Tibial artery (tissue), 4 donors: ENCODE data around the gene FIGNL1.

Experiments used
- DNase-seq, 2 donors: peaks; one replicate each; pipeline ENCODE4 v3.0.0-alpha.2; 2019
- H3K27ac ChIP-seq, 2 donors: fragments of 200-600 bp; sonication (generic) in 1 of 2; 1 replicate in 1 of 2; 2 replicates in 1 of 2; pipeline ENCODE4 v1.5.1; 2018 to 2019; ENCODE audit warnings: mild to moderate bottlenecking in 1 of 2
- H3K27me3 ChIP-seq, 2 donors: fragments of 200-600 bp; sonication (generic) in 1 of 2; one replicate each; pipeline versions ENCODE4 v1.5.1 to v1.6.0; 2016 to 2019
- H3K36me3 ChIP-seq, 3 donors: fragments of 200-600 bp; sonication (generic) in 2 of 3; one replicate each; pipeline ENCODE4 v1.5.1; 2016 to 2019; ENCODE audit warnings: mild to moderate bottlenecking in 2 of 3
- H3K4me1 ChIP-seq, 4 donors: fragments of 200-600 bp; sonication (generic) in 2 of 4; 1 replicate in 3 of 4; 2 replicates in 1 of 4; pipeline ENCODE4 v1.5.1; 2016 to 2019
- H3K4me3 ChIP-seq, 2 donors: fragments of 200-600 bp; sonication (generic) in 1 of 2; 1 replicate in 1 of 2; 2 replicates in 1 of 2; pipeline ENCODE4 v1.5.1; 2018 to 2019; ENCODE audit warnings: mild to moderate bottlenecking in 2 of 2
- H3K9me3 ChIP-seq, 3 donors: fragments of 200-600 bp; sonication (generic) in 1 of 3; one replicate each; pipeline ENCODE4 v1.5.1; 2016 to 2019
- intact Hi-C: fragments of 100-400 bp; cut with DNase I; formaldehyde crosslinking; loops from one replicate; pipeline ENCODE4 v1.15.0; 2023; ENCODE audit warnings: low total_unique reads
- TF ChIP-seq, protein P1 (sequence below), 2 experiments: fragments of 200-600 bp in 1 of 2; fragments of 450-650 bp in 1 of 2; IDR thresholded peaks; one replicate each; pipeline ENCODE4 v1.5.1; 2017 to 2019; ENCODE audit warnings: antibody characterized with exemption in 2 of 2, mild to moderate bottlenecking in 1 of 2, moderate library complexity in 1 of 2

Gene FIGNL1

DNA sequence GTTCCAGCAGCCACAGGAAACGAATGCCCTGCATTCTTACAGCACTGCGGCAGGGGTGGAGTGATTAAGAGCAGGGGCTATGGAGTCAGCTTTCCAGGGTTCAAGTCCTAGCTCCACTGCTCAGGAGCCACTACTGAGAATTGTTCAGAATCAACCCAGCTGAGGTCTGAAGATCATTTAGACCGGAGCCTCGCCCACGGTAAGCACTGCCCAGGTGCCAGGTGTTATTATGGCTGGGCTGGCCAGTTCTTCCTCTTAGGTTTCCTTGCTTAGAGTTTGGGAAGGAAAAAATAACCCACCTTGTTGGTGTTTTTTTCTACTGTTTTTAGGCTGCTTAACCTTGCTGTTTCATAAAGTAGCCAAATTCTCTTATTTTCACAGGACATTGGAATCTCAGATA is 4.8 kb upstream of the FIGNL1 start:
- Histone ChIP-seq H3K27ac (no peak overlapping the region), H3K4me3 (no peak overlapping the region), H3K9me3 (no peaks in the 10 kb centered on the region), H3K4me1 (peaks cover 0 to 10% (median 2%) of the 10 kb centered on the region in 4 donors), H3K27me3 (no peaks in the 10 kb centered on the region), H3K36me3 (no peaks in the 10 kb centered on the region)
- intact Hi-C loops, result no loop called here
- TF ChIP-seq, protein P1, sequence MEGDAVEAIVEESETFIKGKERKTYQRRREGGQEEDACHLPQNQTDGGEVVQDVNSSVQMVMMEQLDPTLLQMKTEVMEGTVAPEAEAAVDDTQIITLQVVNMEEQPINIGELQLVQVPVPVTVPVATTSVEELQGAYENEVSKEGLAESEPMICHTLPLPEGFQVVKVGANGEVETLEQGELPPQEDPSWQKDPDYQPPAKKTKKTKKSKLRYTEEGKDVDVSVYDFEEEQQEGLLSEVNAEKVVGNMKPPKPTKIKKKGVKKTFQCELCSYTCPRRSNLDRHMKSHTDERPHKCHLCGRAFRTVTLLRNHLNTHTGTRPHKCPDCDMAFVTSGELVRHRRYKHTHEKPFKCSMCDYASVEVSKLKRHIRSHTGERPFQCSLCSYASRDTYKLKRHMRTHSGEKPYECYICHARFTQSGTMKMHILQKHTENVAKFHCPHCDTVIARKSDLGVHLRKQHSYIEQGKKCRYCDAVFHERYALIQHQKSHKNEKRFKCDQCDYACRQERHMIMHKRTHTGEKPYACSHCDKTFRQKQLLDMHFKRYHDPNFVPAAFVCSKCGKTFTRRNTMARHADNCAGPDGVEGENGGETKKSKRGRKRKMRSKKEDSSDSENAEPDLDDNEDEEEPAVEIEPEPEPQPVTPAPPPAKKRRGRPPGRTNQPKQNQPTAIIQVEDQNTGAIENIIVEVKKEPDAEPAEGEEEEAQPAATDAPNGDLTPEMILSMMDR (IDR thresholded peaks at IDR 0.05), result no peak
- DNase-seq, result no peak

DNA sequence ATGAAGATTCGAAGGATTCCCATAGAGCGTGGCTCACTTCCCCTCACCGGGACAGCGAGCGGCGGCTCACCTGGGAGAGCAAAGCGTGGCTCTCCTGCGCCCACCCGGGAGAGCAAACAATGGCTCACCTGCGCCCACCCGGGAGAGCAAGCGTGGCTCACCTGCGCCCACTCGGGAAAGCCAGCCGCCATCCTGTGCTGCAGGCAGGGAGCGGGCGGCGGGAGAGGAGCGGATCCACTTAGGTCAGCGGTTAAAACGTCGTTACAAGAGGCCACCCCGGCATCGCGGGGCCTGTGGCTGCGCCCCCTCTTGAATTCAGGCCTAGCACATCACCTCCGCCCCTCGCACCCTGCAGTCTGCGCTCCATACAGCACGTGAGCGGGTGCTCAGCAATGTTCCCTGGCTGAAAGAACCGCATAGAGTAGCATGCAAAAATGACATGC is 461 bp upstream of the FIGNL1 start:
- TF ChIP-seq, protein P1 (IDR thresholded peaks at IDR 0.05), result no peak
- intact Hi-C loops, result no loop called here
- Histone ChIP-seq H3K4me1 (peaks cover 0 to 21% (median 10%) of the 10 kb centered on the region in 4 donors), H3K27me3 (no peaks in the 10 kb centered on the region), H3K27ac (peak overlapping the region in 1 of 2 donors; percentile 64), H3K36me3 (peaks cover 12 to 13% (median 13%) of the 10 kb centered on the region in 3 donors), H3K4me3 (peak overlapping the region; percentile 60 to 69), H3K9me3 (no peaks in the 10 kb centered on the region)
- DNase-seq, result peak in 1 of 2 donors; percentile 67

- Histone ChIP-seq H3K27me3 (no peaks in the 10 kb centered on the region), H3K36me3 (peaks cover 12 to 20% (median 19%) of the 10 kb centered on the region in 3 donors), H3K27ac (peak overlapping the region; percentile 31 to 64), H3K4me1 (peaks cover 0 to 21% (median 10%) of the 10 kb centered on the region in 4 donors), H3K4me3 (peak overlapping the region; percentile 60 to 69), H3K9me3 (no peaks in the 10 kb centered on the region)
- DNase-seq, result no peak
- TF ChIP-seq, protein P1 (IDR thresholded peaks at IDR 0.05), result no peak
- intact Hi-C loops, result no loop called here
These were observed 659 bp downstream of the FIGNL1 start for GRCh38 chr7:50449501-50449880.

DNA sequence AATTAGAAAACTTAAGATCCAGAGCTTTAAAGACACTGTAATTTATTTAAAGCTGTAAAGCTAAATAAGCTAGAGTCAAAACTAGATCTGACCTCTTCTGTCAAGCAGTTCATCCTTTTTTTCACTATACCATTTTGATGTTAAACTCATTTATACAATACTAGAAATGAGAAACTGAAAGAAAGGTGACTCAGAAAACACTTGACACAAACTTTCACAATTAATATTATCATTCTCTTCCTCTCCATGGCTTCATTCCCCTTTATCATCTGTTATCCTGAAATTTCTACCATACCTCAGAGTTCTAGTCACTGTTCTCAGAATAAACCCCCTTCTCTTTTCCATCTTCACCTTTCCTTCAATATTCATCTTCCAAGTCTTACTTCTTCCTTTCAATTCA is 1.3 kb downstream of the FIGNL1 start:
- H3K36me3 ChIP-seq, result peaks cover 12 to 20% (median 19%) of the 10 kb centered on the region in 3 donors
- H3K9me3 ChIP-seq, result no peaks in the 10 kb centered on the region
- TF ChIP-seq, protein P1 (IDR thresholded peaks at IDR 0.05), result no peak
- H3K4me3 ChIP-seq, result no peak overlapping the region
- intact Hi-C loops, result no loop called here
- H3K27ac ChIP-seq, result no peak overlapping the region
- DNase-seq, result no peak
- H3K27me3 ChIP-seq, result no peaks in the 10 kb centered on the region
- peaks cover 0 to 21% (median 10%) of the 10 kb centered on the region in 4 donors for H3K4me1 ChIP-seq

DNA sequence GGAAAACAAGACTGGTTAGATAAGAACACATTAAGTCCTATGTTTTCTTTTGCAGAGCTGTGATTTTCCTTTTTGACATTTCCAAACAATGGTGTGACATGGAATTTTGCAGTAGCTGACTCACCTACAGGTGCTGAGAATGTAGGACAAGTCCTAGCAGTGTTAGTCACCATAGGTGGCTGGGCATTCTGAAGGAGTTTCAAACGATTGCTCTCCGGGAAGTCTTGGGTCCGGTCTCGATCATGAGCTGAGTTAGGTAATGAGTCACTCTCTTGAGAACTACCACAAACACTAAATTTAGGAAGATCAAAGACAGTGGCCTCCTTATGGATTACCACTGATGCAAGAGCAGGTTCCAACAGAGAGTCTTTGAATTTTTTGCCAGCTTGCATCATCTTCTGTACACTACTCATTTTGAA is 3.6 kb downstream of the FIGNL1 start:
- Histone ChIP-seq H3K9me3 (no peaks in the 10 kb centered on the region), H3K27ac (no peak overlapping the region), H3K27me3 (no peaks in the 10 kb centered on the region), H3K36me3 (peaks cover 12 to 20% (median 19%) of the 10 kb centered on the region in 3 donors), H3K4me1 (peaks cover 0 to 21% (median 10%) of the 10 kb centered on the region in 4 donors), H3K4me3 (no peak overlapping the region)
- no peak for DNase-seq
- intact Hi-C loops, result no loop called here
- TF ChIP-seq, protein P1 (IDR thresholded peaks at IDR 0.05), result no peak
